SK-N-SH (cell line): Measurements from ENCODE around the gene APOE. TPM values are rescaled to one million over a fixed set of nuclear protein-coding genes. Genes with fewer than 3 reads are reported as not detected.
A peak's percentile ranks its signal among the peaks of the same experiment; 100 is the strongest.

Experiments
- CTCF ChIA-PET: fragments of 300-600, 350-600 bp; formaldehyde crosslinking; extraction: SDS; loops from one replicate; lab custom pipeline; 2021; lab: Yijun Ruan, JAX
- POLR2A ChIA-PET: fragments of 350-600 bp; sonication (Branson Sonifier 250); formaldehyde crosslinking; extraction: SDS; loops from one replicate; lab custom pipeline; 2020; ENCODE audit warnings: antibody characterized with exemption, inconsistent platforms; lab: Yijun Ruan, JAX
- DNase-seq: peaks from one replicate; pipeline ENCODE4 v3.0.0; 2012
- H2AFZ ChIP-seq: fragments of 200-600 bp; sonication (generic); 2 replicates; pipeline ENCODE4 v1.8.1; 2016; ENCODE audit warnings: antibody characterized with exemption, mild to moderate bottlenecking, low read depth
- H3F3A ChIP-seq: fragments of 200-600 bp; sonication (generic); replicated peaks from 2 replicates; pipeline ENCODE3; 2016; ENCODE audit warnings: antibody characterized with exemption, mild to moderate bottlenecking; ENCODE audit not compliant: insufficient read depth
- H3K27ac ChIP-seq, 2 experiments: fragments of 200-500 bp in 1 of 2; fragments of 200-600 bp in 1 of 2; sonication (Bioruptor generic) in 1 of 2; sonication (generic), shearing (Covaris generic) in 1 of 2; 2 replicates each; pipeline versions ENCODE4 v1.5.1 to v1.6.1; 2014 to 2016; ENCODE audit warnings: low read depth in 2 of 2, inconsistent platforms in 1 of 2, low read length in 1 of 2, mild to moderate bottlenecking in 1 of 2, mixed read lengths in 1 of 2
- H3K27me3 ChIP-seq: fragments of 200-600 bp; sonication (generic), shearing (Covaris generic); 2 replicates; pipeline ENCODE4 v1.6.1; 2016; ENCODE audit warnings: mixed run types; ENCODE audit not compliant: insufficient read depth
- H3K36me3 ChIP-seq, 2 experiments: fragments of 200-500 bp in 1 of 2; fragments of 200-600 bp in 1 of 2; sonication (Bioruptor generic) in 1 of 2; sonication (generic) in 1 of 2; replicated peaks in 1 of 2; 2 replicates each; pipeline versions ENCODE3 to v1.5.1; 2014 to 2016; ENCODE audit warnings: low read length in 1 of 2, mild to moderate bottlenecking in 1 of 2; ENCODE audit not compliant: insufficient read depth in 2 of 2, control insufficient read depth in 1 of 2
- H3K4me1 ChIP-seq, 2 experiments: fragments of 200-500 bp in 1 of 2; fragments of 200-600 bp in 1 of 2; sonication (Bioruptor generic) in 1 of 2; sonication (generic), shearing (Covaris generic) in 1 of 2; 2 replicates each; pipeline versions ENCODE4 v1.5.1 to v1.6.1; 2014 to 2016; ENCODE audit warnings: low read depth in 1 of 2, low read length in 1 of 2, mixed run types in 1 of 2; ENCODE audit not compliant: insufficient read depth in 2 of 2, control insufficient read depth in 1 of 2
- H3K4me2 ChIP-seq: fragments of 200-600 bp; sonication (generic), shearing (Covaris generic); 2 replicates; pipeline ENCODE4 v1.6.1; 2017; ENCODE audit warnings: mixed run types
- H3K4me3 ChIP-seq, 2 experiments: fragments of 200-500 bp in 1 of 2; fragments of 200-600 bp in 1 of 2; sonication (Bioruptor generic) in 1 of 2; sonication (generic), shearing (Covaris generic) in 1 of 2; 2 replicates each; pipeline versions ENCODE4 v1.5.1 to v1.8.1; 2014 to 2016; ENCODE audit warnings: low read depth in 2 of 2, inconsistent platforms in 1 of 2, low read length in 1 of 2, mild to moderate bottlenecking in 1 of 2, mixed read lengths in 1 of 2, moderate library complexity in 1 of 2
- H3K79me2 ChIP-seq: fragments of 200-600 bp; sonication (generic); 2 replicates; pipeline ENCODE4 v1.8.1; 2017; ENCODE audit warnings: mild to moderate bottlenecking; ENCODE audit not compliant: insufficient read depth
- H3K9ac ChIP-seq: fragments of 200-600 bp; sonication (generic); 2 replicates; pipeline ENCODE4 v1.6.1; 2017; ENCODE audit warnings: mixed run types
- H3K9me2 ChIP-seq: fragments of 200-600 bp; sonication (generic); 2 replicates; pipeline ENCODE4 v1.6.1; 2017; ENCODE audit warnings: mixed run types
- H3K9me3 ChIP-seq: fragments of 200-600 bp; sonication (generic); 2 replicates; pipeline ENCODE4 v1.6.1; 2017; ENCODE audit warnings: mixed run types, mild to moderate bottlenecking, moderate library complexity
- H4K20me1 ChIP-seq: fragments of 200-600 bp; sonication (generic); 2 replicates; pipeline ENCODE4 v1.6.1; 2017; ENCODE audit warnings: mild to moderate bottlenecking, mixed run types; ENCODE audit not compliant: insufficient read depth
- ELF1 ChIP-seq: IDR thresholded peaks from 2 replicates; pipeline ENCODE4 v1.4.0; 2012
- FOXJ3 ChIP-seq: sonication (generic); formaldehyde crosslinking; IDR thresholded peaks from 2 replicates; pipeline ENCODE4 v1.5.1; 2020; ENCODE audit warnings: mild to moderate bottlenecking, missing genetic modification reagents
- GABPA ChIP-seq: IDR thresholded peaks from 2 replicates; pipeline ENCODE4 v1.4.0; 2012; ENCODE audit warnings: low read depth, mild to moderate bottlenecking
- MAX ChIP-seq: IDR thresholded peaks from 2 replicates; pipeline ENCODE4 v1.4.0; 2012; ENCODE audit warnings: low read depth
- MXI1 ChIP-seq: IDR thresholded peaks from 2 replicates; pipeline ENCODE4 v1.6.1; 2012; ENCODE audit warnings: mild to moderate bottlenecking, low read depth, low read length, improper control_type of control experiment
- NRF1 ChIP-seq: IDR thresholded peaks from 2 replicates; pipeline ENCODE4 v1.6.1; 2012; ENCODE audit warnings: low read depth, mild to moderate bottlenecking, low read length
- POLR2AphosphoS5 ChIP-seq: IDR thresholded peaks from 2 replicates; pipeline ENCODE4 v1.6.1; 2012; ENCODE audit warnings: low read depth, low read length
- RAD21 ChIP-seq: IDR thresholded peaks from 2 replicates; pipeline ENCODE4 v1.6.1; 2012; ENCODE audit warnings: mild to moderate bottlenecking, low read length
- RCOR1 ChIP-seq: fragments of 150-350 bp; IDR thresholded peaks from 2 replicates; pipeline ENCODE4 v1.6.1; 2017; ENCODE audit warnings: antibody characterized with exemption, low read length
- RFX5 ChIP-seq: IDR thresholded peaks from 2 replicates; pipeline ENCODE4 v1.6.1; 2012; ENCODE audit warnings: mild to moderate bottlenecking, improper control_type of control experiment, low read length
- SIN3A ChIP-seq: IDR thresholded peaks from 2 replicates; pipeline ENCODE4 v1.6.1; 2012; ENCODE audit warnings: low read depth, mild to moderate bottlenecking, low read length, moderate library complexity, borderline replicate concordance
- TEAD4 ChIP-seq: IDR thresholded peaks from 2 replicates; pipeline ENCODE4 v1.4.0; 2012; ENCODE audit warnings: mild to moderate bottlenecking, borderline replicate concordance; ENCODE audit not compliant: insufficient read depth
- YY1 ChIP-seq: IDR thresholded peaks from 2 replicates; pipeline ENCODE4 v1.4.0; 2012; ENCODE audit warnings: low read depth, mild to moderate bottlenecking
- ZBTB33 ChIP-seq: IDR thresholded peaks from 2 replicates; pipeline ENCODE4 v1.4.0; 2012; ENCODE audit warnings: low read depth, borderline replicate concordance
- WGBS: methylation state at CpG from one replicate; pipeline ENCODE4 v1.1.6; 2017; ENCODE audit warnings: low lambda C conversion rate; 5-methylcytosine and 5-hydroxymethylcytosine counted together
- polyA plus RNA-seq, 3 experiments: library from polyadenylated mRNA; depleted of rRNA; stranded (reverse); fragments of >200 nt; gene quantifications; 2 replicates each; pipeline ENCODE4 v1.2.3, GENCODE V29; 2012
- TF ChIP-seq, protein P1 (sequence below): fragments of 150-350 bp; IDR thresholded peaks from 2 replicates; pipeline ENCODE4 v1.6.1; 2017; ENCODE audit warnings: antibody characterized with exemption, low read length, low read depth, borderline replicate concordance

The APOE gene
- polyA plus RNA-seq (2012; rRNA removed) = 56.0 and 65.7 TPM in 2 replicates
- polyA plus RNA-seq (2012; cell fraction: cytosol; rRNA removed) = 35.0 and 48.7 TPM in 2 replicates
- polyA plus RNA-seq (2012; cell fraction: nucleus; rRNA removed) = 58.4 and 73.3 TPM in 2 replicates

DNA sequence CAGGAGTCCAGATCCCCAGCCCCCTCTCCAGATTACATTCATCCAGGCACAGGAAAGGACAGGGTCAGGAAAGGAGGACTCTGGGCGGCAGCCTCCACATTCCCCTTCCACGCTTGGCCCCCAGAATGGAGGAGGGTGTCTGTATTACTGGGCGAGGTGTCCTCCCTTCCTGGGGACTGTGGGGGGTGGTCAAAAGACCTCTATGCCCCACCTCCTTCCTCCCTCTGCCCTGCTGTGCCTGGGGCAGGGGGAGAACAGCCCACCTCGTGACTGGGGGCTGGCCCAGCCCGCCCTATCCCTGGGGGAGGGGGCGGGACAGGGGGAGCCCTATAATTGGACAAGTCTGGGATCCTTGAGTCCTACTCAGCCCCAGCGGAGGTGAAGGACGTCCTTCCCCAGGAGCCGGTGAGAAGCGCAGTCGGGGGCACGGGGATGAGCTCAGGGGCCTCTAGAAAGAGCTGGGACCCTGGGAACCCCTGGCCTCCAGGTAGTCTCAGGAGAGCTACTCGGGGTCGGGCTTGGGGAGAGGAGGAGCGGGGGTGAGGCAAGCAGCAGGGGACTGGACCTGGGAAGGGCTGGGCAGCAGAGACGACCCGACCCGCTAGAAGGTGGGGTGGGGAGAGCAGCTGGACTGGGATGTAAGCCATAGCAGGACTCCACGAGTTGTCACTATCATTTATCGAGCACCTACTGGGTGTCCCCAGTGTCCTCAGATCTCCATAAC lies at the start of gene APOE:
APOE (plus strand) TSS at position 360 of the 724 bp plus-strand sequence. CDS start 829 bp downstream, outside the sequence.
- Histone ChIP-seq H3K27ac (no peak within 1 kb of the TSS), H3K9me2 (no peaks in the 10 kb centered on the region), H3K4me1 (peaks cover 0 to 12% of the 10 kb centered on the region in 2 experiments; a peak in 1 of 4 replicates), H3K79me2 (no peaks in the 10 kb centered on the region), H3K9ac (no peak within 1 kb of the TSS), H3K9me3 (no peaks in the 10 kb centered on the region), H3K27me3 (no peaks in the 10 kb centered on the region), H4K20me1 (no peaks in the 10 kb centered on the region), H2AFZ (0 out of 2 replicates have a peak within 1 kb of the TSS, but pooled peaks have one; percentile 62), H3F3A (peaks cover 17% of the 10 kb centered on the region), H3K4me3 (peak within 1 kb of the TSS in 1 of 2 experiments; percentile 36; a peak in 2 of 4 replicates), H3K36me3 (peaks cover 0 to 4% of the 10 kb centered on the region in 2 experiments), H3K4me2 (peak within 1 kb of the TSS; percentile 37)
- 17% methylated on average over 20 of the region's 20 CpGs for WGBS
- no peak for TF ChIP-seq GABPA
- TF ChIP-seq RCOR1 = no peak
- TF ChIP-seq POLR2AphosphoS5 = no peak
- TF ChIP-seq ZBTB33 = no peak
- no peak for TF ChIP-seq RFX5
- TF ChIP-seq MAX = no peak
- no peak for TF ChIP-seq TEAD4
- TF ChIP-seq, protein P1, sequence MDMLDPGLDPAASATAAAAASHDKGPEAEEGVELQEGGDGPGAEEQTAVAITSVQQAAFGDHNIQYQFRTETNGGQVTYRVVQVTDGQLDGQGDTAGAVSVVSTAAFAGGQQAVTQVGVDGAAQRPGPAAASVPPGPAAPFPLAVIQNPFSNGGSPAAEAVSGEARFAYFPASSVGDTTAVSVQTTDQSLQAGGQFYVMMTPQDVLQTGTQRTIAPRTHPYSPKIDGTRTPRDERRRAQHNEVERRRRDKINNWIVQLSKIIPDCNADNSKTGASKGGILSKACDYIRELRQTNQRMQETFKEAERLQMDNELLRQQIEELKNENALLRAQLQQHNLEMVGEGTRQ = no peak
- TF ChIP-seq NRF1 = no peak
- TF ChIP-seq YY1 = no peak
- no peak for TF ChIP-seq ELF1
- TF ChIP-seq MXI1 = no peak
- no peak for TF ChIP-seq SIN3A
- TF ChIP-seq FOXJ3 (CRISPR knock-in tag) = no peak
- TF ChIP-seq RAD21 = no peak
- peak; percentile 57 for DNase-seq
- POLR2A ChIA-PET = interaction anchor here (0.5 to 0.7 kb wide), 2 partner anchors 10 to 11 kb away, joined by 3 read pairs; no protein-coding TSS in a partner anchor
- CTCF ChIA-PET = interaction anchor here (0.8 to 5.2 kb wide), 3 partner anchors 9 to 55 kb away, joined by 3 to 131 read pairs (median 3); partner anchors contain the start of gene CLPTM1
